ENCODE data around the gene SAMD11.
A peak's percentile ranks its signal among the peaks of the same experiment; 100 is the strongest.
"Not testable (repeated sequence)": the region's sequence is repeated elsewhere in the genome, so short reads cannot be mapped to it uniquely, and the experiment has no call there.

SAMD11 gene

DNA sequence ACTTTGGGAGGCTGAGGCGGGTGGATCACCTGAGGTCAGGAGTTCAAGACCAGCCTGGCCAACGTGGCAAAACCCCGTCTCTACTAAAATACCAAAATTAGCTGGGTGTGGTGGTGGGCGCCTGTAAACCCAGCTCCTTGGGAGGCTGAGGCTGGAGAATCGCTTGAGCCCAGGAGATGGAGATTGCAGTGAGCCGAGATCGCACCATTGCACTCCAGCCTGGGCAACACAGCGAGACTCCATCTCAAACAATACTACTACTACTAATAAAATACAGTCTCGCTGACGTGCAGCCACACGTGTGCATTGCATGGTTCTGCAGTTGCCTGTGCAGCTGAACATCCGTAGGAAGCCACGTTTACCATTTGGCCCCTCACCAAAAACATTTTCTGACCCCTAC is 23.1 kb downstream of the SAMD11 start:
- not testable (repeated sequence) for DNase-seq

GRCh38 chr1:947958-948357 is 24.2 kb downstream of the SAMD11 start:
- DNase-seq: no peak

GRCh38 chr1:950268-950667 is 26.5 kb downstream of the SAMD11 start:
- DNase-seq: no peak

GRCh38 chr1:950881-951280 is 27.2 kb downstream of the SAMD11 start:
- DNase-seq: no peak

- DNase-seq: peak; percentile 34
These were observed 27.6 kb downstream of the SAMD11 start for GRCh38 chr1:951364-951763.

GRCh38 chr1:952201-952600 is 28.5 kb downstream of the SAMD11 start:
- DNase-seq: no peak

DNA sequence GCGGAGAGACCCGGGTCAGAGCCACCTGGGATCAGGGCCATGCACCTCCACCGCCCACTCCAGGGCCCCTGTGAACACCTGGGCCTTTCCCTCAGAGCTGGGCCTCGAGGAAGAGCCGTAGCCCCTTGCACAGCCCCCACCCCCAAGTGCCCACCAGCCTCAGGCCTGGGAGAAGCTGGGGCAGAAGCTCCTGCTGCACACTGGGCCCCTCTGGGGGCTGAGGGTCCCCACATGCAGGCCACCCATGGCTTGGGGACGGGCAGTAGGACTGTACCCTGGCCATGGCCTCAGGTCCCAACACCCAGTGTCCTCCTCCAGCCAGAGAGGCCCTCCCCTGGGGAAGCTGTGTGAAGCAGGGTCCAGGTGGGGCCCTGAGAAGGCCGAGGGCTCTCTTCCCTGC is 28.9 kb downstream of the SAMD11 start:
- no peak for DNase-seq

GRCh38 chr1:953524-954320 is 30.0 kb downstream of the SAMD11 start:
- no peak for DNase-seq

DNA sequence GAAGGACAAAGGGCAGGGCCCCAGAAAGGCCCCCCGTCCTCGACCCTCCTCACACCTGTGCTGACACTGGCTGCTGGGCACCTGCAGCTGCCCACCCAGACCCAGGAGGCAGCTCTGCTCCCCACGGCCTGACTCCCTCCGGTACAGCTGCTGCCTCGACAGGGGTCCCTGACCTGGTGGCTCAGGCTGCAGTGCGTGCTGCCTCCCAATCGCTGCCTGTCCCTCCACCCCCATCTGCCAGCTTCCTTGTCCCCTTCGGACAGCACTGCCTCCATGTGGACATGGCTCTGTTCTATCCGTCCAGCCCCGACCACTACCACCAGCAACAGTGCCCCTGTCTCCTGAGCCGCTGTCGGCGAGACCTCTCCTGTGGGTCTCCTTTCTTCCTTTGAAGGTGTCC is 31.2 kb downstream of the SAMD11 start:
- no peak for DNase-seq

- DNase-seq: no peak
These were observed 31.8 kb downstream of the SAMD11 start for GRCh38 chr1:955474-955873.

DNA sequence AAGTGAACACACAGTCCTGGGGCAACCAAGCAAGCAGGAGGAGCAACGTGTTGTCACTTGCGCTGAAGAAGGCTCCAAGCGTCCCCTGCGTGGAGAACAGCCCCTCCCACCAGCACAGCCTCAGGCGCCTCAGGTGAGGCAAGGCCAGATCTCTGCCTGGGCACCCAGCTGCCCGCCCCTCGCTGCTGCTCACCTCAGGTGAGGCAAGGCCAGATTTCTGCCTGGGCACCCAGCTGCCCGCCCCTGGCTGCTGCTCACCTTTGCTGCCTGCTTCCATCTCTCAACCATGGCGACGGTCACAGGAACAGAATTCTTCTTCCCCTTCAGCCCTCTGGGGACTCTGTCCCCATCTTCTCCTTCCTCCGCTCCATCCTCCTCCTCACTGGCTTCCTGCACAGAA is 32.9 kb downstream of the SAMD11 start:
- DNase-seq: no peak

DNA sequence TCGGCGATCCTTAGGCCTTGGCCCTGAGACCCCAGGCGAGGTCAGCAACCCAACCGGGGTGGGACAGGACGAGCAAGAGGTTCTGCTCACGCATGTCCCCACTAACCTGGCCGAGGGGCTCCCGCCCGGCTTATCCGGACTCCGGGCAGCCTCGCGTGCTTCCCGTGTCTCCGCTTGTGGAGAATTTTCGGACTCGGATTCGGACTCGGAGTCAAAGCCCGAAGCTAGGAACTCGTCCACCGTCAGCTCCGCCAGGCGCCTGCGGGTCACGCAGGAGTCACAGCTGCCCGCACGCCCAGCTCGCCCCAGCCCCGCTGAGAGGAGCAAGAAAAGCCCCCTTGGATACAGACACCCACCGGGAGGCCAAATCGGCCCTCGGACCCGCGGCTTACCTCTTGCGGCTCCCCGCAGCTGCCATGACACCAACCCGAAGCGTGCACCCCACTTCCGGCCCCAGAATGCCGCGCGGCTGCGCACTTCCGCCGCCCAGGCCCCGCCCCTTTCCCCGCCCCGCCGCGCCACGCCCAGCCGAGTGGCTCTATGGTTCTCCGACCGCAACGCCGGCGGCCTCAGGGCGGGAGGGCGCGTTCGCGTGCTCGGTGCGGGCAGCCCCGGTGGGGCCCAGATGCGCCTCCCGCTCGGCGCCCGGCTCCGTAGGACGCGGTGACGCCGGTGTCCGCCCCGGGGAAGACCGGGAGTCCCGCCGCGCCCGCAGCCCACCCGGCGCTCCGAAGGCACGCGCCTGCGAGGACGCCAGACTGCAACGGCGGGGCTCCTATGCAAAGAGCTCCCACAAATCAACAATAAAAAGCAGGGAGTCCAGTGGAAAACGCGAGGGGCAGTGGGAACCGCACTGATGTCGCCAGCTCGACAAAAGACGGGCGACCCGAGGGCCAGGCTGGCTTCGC is 35.4 kb downstream of the SAMD11 start, which contains the start of gene NOC2L:
NOC2L (minus strand) TSS at position 434 of the 908 bp plus-strand sequence; CDS start at position 418, 16 bp downstream.
- DNase-seq: peak; percentile 86

GRCh38 chr1:959731-960362 is 36.1 kb downstream of the SAMD11 start:
- no peak for DNase-seq

DNA sequence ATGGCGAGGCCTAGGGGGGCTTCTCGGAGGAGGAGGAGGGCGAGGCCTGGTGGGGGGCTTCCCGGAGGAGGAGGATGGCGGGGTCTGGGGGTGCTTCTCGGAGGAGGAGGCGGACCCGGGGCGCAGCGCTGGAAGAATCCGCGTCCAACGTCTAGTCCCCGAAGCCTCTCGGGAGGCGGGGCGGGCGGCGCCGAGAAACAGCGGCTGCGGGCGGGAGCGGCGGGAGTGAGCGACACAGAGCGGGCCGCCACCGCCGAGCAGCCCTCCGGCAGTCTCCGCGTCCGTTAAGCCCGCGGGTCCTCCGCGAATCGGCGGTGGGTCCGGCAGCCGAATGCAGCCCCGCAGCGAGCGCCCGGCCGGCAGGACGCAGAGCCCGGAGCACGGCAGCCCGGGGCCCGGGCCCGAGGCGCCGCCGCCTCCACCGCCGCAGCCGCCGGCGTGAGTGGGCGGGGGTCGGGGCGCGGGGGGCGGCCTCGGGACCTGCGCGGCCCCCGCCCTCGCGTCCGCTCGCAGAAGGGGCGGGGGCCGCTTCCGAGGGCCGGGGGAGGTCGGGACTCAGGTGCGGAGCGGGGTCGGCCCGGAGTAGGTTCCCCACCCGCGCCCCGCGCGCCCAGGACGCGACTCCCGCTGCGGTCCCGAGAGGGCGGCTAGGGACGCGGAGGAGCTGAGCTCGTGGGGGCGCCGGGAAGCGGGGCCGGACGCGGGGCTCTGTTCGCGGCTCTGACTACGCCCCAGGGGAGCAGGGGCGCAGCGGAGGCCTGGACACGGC is 36.8 kb downstream of the SAMD11 start, which contains the start of gene KLHL17:
KLHL17 (plus strand) TSS at position 222 of the 769 bp plus-strand sequence; CDS start at position 332, 110 bp downstream.
- DNase-seq: peak; percentile 58

DNA sequence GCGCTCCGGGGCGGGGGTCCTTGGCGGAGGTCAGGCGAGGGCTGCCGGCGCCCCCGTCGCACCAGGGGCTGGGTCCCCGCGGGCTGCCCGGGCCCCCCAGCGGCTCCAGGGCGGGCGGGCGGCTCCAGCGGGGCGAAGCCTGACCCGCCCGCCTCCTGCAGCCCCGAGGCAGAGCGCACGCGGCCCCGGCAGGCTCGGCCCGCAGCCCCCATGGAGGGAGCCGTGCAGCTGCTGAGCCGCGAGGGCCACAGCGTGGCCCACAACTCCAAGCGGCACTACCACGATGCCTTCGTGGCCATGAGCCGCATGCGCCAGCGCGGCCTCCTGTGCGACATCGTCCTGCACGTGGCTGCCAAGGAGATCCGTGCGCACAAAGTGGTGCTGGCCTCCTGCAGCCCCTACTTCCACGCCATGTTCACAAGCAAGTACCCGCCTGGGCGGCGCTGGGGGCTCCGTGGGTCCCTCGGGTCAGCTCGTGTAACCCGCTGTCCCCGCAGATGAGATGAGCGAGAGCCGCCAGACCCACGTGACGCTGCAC is 37.5 kb downstream of the SAMD11 start:
- no peak for DNase-seq

GRCh38 chr1:962381-963300 is 38.9 kb downstream of the SAMD11 start:
- DNase-seq: no peak

DNA sequence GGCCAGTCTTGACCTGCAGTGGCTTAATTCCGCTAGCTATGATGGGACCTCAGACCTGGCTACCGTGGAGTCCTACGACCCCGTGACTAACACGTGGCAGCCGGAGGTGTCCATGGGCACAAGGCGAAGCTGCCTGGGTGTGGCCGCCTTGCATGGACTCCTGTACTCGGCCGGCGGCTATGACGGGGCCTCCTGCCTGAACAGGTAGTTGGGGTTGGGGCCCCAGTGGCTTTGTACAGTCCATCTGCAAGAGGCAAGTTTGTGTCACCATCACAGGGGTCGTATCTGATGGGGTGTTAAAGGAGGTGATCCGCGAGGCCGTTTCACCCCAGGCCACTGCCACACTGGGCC is 39.6 kb downstream of the SAMD11 start:
- DNase-seq: no peak

DNA sequence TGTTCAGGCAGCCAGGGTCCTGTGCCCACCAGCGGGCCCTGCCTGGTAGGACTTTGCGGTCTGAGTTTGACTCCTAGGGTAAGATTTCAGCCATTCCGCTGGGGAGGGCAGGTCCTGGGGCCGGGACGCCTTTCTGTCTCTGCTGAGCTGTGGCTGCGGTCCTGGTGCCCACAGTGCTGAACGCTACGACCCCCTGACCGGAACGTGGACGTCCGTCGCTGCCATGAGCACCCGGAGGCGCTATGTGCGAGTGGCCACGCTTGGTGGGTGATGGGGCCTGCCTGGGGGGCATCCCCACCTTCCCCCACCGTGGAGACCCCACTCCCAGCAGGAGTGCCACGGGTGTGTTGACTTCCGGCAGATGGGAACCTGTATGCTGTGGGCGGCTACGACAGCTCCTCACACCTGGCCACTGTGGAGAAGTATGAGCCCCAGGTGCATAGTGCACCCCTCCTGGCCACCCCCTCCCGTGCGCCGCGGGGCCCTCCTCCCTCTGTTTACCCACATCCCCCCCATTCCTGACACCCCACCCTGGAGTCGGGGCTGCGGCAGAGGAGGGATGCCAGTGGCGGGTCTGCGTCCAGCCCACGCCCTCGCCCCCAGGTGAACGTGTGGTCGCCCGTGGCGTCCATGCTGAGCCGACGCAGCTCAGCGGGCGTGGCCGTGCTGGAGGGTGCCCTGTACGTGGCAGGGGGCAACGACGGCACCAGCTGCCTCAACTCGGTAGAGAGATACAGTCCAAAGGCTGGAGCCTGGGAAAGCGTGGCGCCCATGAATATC is 40.2 kb downstream of the SAMD11 start:
- no peak for DNase-seq

DNA sequence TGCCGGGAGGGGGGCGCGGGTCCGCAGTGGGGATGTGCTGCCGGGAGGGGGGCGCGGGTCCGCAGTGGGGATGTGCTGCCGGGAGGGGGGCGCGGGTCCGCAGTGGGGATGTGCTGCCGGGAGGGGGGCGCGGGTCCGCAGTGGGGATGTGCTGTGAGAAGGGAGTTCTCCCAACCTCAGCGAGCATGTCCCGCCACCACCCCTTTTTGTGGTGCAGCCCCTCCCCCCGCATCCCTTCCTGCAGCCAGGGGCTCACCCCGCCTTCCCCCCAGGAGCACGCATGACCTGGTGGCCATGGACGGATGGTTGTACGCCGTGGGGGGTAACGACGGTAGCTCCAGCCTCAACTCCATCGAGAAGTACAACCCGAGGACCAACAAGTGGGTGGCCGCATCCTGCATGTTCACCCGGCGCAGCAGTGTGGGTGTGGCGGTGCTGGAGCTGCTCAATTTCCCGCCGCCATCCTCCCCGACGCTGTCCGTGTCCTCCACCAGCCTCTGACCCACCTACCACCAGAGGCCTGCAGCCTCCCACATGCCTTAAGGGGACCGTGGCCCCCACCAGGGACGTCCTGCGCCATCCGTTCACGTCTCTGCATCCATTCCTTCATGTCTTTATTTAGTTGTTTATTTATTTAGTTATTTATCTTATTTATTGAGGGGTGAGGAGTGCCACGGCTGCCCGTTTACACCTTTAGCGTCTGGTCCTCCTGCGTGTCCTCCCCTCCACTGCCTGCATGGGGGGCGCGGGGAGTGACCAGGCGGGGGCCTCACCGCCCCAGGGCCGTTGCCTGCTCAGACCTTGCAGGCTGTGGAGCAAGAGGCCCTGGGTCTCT is 41.2 kb downstream of the SAMD11 start:
- DNase-seq: no peak
